Measurements from ENCODE around the gene SRP9. TPM values are rescaled to one million over a fixed set of nuclear protein-coding genes. Genes with fewer than 3 reads are reported as not detected.
A peak's percentile ranks its signal among the peaks of the same experiment; 100 is the strongest.
"Not testable (repeated sequence)": the region's sequence is repeated elsewhere in the genome, so short reads cannot be mapped to it uniquely, and the experiment has no call there.

The SRP9 gene
- total and polyA plus RNA-seq, 8 donors, result 195 to 428 (median 382) TPM

- ATAC-seq (no peak), DNase-seq (no peak)
- Histone ChIP-seq H3K27me3 (no peaks in the 10 kb centered on the region), H3K36me3 (no peaks in the 10 kb centered on the region), H3K9me3 (no peaks in the 10 kb centered on the region), H3K4me1 (peaks cover 68 to 76% of the 10 kb centered on the region in 2 donors), H3K27ac (peak overlapping the region; percentile 81 to 89), H3K4me3 (peak overlapping the region in 1 of 2 donors; percentile 57)
- intact Hi-C loops (cut with DNase I), result no loop called here
- TF ChIP-seq CTCF (IDR thresholded peaks at IDR 0.05), result no peak
Observed at GRCh38 chr1:225812488-225813213, 35.0 kb downstream of the SRP9 start.

DNA sequence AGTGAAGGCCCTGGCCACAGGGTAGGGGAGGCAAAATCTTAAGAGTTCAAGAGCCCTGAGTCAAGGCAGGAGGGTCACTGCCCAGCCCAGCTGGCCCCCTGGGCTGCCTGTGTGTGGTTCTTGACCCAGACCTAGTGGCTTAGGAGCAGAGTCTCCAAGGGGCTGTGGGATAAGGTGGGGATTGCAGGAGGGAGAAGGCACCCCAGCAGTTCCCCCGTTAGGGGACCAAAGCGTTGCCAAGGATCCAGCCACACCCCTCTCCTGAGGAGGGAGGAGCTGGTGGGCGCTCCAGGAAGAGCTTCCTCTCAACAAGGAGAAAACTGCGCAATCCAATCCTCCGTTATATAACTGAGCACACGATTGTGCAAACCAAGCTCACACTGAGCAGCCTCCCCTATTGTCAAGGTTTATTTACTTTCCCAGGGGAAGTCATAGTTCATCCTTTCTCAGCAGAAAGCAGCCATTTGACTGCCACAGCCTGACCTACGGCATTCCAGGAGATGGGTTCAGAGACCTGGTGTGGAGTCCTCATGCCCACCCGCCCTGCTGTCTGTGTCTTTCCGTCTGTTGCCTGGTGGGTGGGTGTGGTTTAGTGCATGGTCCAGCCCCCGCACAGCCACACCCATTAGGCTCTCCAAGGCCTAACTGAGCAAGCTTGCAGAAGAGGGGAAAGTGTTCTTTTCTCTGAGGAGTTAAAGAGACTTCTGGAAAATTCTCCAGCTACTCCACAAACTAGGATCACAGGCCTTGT lies 35.8 kb downstream of the SRP9 start:
- peak overlapping the region in 1 of 2 donors; percentile 6 for H3K4me3 ChIP-seq

GRCh38 chr1:225814381-225814780 lies 36.8 kb downstream of the SRP9 start:
- intact Hi-C loops (cut with DNase I), result no loop called here
- no peak for TF ChIP-seq CTCF (IDR thresholded peaks at IDR 0.05)

More for the DNA sequence above, 35.8 kb downstream of the SRP9 start:
- Histone ChIP-seq H3K36me3 (no peaks in the 10 kb centered on the region), H3K9me3 (no peaks in the 10 kb centered on the region), H3K27me3 (no peaks in the 10 kb centered on the region), H3K4me1 (peaks cover 76 to 82% of the 10 kb centered on the region in 2 donors), H3K27ac (peak overlapping the region; percentile 81 to 89)
- DNase-seq, result peak in 3 of 4 donors; percentile 64 to 80 (median 74)
- no peak for TF ChIP-seq CTCF (IDR thresholded peaks at IDR 0.05)
- intact Hi-C loops (cut with DNase I), result no loop called here
- peak; percentile 53 for ATAC-seq

GRCh38 chr1:225815090-225815489 lies 37.5 kb downstream of the SRP9 start:
- DNase-seq; intact Hi-C loops (cut with DNase I); ATAC-seq; H3K27me3 ChIP-seq; H3K4me3 ChIP-seq; H3K9me3 ChIP-seq; H3K36me3 ChIP-seq: not testable (repeated sequence)
- peak overlapping the region; percentile 83 to 89 for H3K27ac ChIP-seq
- H3K4me1 ChIP-seq, result peaks cover 74 to 76% of the 10 kb centered on the region in 2 donors

More at GRCh38 chr1:225814381-225814780, 36.8 kb downstream of the SRP9 start:
- Histone ChIP-seq H3K4me3 (no peak overlapping the region), H3K9me3 (no peaks in the 10 kb centered on the region), H3K27me3 (no peaks in the 10 kb centered on the region), H3K4me1 (peaks cover 77 to 81% of the 10 kb centered on the region in 2 donors), H3K36me3 (no peaks in the 10 kb centered on the region), H3K27ac (peak overlapping the region; percentile 81 to 89)
- DNase-seq, result no peak
- ATAC-seq, result no peak

DNA sequence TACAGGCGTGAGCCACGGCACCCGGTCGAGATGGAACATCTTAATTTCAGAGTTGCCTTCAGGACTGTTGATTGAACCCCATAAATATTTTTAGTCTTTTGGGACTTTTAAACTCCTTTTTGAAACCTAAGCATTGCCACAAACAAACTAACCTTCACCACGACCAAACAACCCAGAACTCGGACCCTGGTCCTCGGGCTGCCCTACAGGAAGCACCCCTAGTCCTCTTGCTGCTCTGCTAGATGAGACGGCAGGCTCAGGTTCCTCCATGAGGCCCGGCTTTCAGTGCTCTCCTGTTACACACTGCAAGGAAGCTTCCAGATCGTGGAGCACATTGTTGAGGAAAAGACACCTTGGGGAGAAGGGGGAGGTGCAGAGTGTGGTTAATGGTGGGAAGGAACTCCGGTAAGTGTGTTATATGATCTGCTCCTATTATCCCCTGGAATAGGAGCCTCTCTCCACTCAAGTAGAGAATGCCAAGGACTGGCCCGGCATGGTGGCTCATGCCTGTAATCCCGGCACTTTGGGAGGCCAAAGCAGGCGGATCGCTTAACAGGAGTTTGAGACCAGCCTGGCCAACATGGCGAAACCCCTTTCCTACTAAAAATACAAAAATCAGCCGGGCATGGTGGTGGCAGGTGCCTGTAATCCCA lies 38.0 kb downstream of the SRP9 start:
- peak overlapping the region; percentile 83 to 92 for H3K27ac ChIP-seq

More for the DNA sequence above, 38.0 kb downstream of the SRP9 start:
- DNase-seq (no peak), ATAC-seq (no peak)
- Histone ChIP-seq H3K4me3 (no peak overlapping the region), H3K36me3 (no peaks in the 10 kb centered on the region), H3K4me1 (peaks cover 72 to 74% of the 10 kb centered on the region in 2 donors), H3K9me3 (no peaks in the 10 kb centered on the region), H3K27me3 (no peaks in the 10 kb centered on the region)
- TF ChIP-seq CTCF (IDR thresholded peaks at IDR 0.05), result no peak
- intact Hi-C loops (cut with DNase I), result no loop called here

All from left lung (tissue), 10 donors.